8988T (cell line): ENCODE measurements around the gene FERMT3.
"Not testable (repeated sequence)": the region's sequence is repeated elsewhere in the genome, so short reads cannot be mapped to it uniquely, and the experiment has no call there.

Source experiments
- DNase-seq: peaks from one replicate; pipeline ENCODE4 v3.0.0; 2011

Gene FERMT3

GRCh38 chr11:64206457-64207255 lies at the start of gene FERMT3:
TSS of gene FERMT3 (plus strand) at chr11:64206721. CDS start at chr11:64207365, 644 bp downstream.
- no peak for DNase-seq

GRCh38 chr11:64157631-64158394 lies 48.7 kb upstream of the FERMT3 start:
- no peak for DNase-seq

GRCh38 chr11:64161037-64161436 lies 45.5 kb upstream of the FERMT3 start:
- no peak for DNase-seq

DNA sequence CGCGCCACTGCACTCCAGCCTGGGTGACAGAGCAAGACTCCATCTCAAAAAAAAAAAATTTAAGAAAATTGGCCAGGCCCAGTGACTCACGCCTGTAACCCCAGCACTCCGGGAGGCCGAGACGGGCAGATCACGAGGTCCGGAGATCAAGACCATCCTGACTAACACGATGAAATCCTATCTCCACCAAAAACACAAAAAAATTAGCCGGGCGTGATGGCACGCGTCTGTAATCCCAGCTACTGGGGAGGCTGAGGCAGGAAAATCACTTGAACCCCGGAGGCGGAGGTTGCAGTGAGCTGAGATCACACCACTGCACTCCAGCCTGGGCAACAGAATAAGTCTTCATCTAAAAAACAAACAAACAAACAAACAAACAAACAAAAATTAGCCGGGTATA lies 43.8 kb upstream of the FERMT3 start:
- not testable (repeated sequence) for DNase-seq

DNA sequence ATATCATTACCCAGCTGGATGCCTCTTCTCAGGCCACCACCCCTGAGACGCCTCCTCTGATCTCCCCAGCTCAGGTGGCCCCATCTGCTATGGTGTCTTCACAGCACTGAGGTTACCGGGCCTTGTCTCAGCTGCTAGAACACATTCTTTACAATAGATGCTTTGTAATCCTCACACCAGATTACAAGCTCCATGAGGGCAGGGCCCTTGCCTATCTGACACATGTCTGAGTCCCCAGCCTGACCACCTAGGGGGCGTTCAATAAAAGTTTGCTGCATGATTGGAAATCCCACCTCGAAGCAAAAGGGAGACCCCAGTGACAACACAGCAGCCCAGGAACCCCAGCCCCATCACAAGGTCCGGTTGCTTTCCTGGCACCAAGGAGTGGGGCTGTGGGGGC lies 42.6 kb upstream of the FERMT3 start:
- no peak for DNase-seq

DNA sequence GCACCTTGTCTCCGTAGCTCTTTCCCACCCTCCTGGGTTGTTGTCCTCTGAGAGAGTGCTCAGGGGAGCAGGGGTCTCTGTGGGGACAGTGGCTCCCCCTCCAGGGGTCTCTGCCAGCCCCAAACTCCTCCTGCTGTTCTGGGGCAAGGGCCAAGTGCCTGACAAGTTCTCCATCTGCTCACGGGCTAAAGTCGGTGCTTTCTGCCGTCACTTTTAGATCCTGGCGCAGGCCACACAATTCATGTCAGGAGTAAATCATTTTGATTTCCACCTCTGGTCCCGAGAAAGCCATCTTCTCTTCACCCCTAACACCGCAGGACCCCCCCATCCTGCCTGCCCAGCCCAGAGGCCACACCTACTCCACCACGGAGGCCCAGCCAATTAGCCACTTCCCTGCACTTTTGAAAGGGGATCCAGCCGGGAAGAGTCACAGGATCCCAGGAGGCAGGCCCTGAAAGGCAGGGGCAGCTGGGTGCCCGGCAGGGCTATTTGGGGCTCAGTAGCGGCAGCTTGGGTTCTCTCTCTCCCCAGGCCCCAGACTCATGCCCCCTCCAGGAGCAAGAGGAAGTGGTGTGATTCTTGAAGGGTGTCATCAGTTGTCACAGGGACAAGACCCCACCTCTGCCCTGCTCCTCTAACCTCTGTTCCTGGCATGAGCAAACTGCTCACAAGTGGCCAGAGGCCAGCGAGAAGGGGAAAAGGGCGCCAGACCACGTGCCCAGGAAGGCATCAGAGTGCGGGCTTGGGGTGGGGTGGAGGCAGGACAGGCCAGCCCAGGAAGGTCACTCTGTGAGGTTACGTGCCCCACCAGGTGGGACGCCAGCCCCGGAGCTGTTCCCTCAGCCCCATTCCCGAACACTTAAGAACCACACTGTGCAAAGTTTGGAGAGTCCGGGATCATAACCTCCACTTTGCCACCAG lies 41.9 kb upstream of the FERMT3 start:
- no peak for DNase-seq

- DNase-seq: no peak
Observed at GRCh38 chr11:64165481-64165841, 41.1 kb upstream of the FERMT3 start.

GRCh38 chr11:64165842-64166635 lies 40.5 kb upstream of the FERMT3 start, which contains the start of gene MACROD1:
TSS of gene MACROD1 (minus strand) at chr11:64166113. CDS start at chr11:64165994, 119 bp downstream.
- peak; percentile 86 for DNase-seq

- DNase-seq: no peak
Observed at GRCh38 chr11:64170419-64170818, 36.1 kb upstream of the FERMT3 start.

DNA sequence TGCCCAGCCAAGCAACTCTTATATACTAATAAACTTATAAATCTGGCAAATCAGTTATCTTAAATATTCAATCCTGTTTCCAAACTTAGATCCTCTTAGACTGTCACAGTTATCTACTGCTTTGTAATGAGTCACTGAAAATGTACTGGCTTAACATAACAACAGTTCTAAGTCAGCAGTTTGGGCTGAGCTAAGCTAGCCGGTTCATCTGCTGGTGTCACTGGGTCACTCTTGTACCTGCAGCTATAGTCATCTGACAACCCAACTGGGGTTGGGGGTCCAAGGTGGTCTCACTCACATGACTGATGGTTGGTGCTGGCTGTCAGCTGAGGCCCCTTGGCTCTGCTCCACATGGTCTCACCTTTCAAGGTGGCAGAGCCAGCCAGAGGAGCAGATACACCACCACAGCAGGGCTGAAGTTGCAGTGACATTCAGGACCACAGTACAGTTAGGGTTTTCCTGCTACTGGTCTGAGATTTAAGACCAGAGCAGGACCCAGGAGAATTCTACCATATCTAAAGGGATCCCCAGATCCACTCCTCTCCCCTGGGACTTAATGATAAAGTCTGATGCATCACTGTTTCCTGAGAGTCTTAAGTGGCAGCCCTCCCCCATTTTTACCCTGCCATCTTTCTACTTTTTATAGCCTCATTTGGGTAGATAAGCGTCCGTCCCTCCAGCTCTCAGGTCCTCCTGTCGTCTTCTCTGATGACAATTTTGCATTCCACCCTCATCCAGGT lies 32.7 kb upstream of the FERMT3 start:
- peak; percentile 18 for DNase-seq

DNA sequence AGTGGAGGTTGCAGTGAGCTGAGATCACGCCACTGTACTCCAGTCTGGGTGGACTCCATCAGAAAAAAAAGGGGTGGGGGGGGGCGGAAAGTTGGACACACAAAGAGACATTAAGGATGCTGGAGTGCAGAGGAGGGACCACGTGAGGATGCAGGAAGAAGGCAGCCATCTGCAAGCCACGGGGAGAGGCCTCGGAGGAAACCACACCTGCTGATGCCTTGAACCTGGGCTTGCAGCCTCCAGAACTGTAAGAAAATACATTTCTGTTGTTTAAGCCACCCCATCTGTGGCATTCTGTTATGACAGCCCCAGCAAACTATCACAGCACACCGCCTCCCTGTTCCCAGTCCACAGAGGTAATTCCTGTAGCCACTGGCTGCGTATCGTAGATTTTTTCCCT lies 29.8 kb upstream of the FERMT3 start:
- no peak for DNase-seq

DNA sequence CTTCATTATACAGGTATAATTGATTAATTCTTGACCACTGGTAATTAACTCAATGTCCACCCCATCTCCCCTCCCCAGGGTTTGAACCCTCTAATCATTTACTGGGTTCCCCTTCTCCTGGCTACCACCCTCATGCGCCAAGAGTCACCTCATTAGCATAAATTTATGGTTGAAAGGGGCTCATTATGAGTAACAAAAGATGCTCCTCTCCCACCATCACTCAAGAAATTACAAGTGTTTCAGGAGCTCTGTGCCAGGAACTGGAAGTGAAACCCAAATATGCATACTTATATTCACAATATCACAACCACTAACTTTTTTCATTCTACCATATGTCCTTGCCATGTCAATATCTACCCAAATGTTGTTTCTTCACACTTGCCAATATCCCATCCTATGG lies 28.3 kb upstream of the FERMT3 start:
- DNase-seq: no peak

DNA sequence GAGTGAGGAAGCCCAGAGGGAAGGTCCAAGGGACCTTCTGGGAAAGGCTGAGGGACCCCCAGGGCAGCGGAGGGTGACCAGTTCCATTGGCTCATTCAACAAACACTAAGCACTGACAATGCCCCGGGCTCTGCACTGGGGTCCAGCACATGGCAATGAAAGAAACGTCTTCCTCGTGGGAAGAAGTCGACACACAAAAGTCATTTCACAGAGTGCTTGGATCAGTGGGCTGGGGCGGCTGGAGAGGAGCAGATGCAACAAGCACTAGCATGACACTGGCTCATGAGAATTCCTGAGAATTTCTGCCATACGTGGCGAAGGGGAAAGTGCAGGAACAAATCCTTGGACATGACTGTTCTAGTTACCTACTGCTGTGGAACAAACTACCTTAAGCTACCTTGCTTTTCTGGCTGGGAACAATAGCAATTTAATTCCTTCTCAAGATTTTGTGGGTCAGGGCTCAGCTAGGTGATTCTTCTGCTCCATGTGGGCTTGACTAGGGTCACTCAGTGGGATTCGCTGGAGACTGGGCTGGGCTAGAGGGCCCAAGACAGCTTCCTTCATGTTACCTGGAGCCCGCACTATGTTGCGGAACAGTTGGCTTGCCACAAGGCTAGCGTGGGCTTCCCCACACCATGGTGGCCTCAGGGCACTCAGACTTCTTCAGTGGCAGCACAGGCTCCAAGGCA lies 27.4 kb upstream of the FERMT3 start:
- DNase-seq: no peak

- no peak for DNase-seq
Observed at GRCh38 chr11:64180891-64181290, 25.6 kb upstream of the FERMT3 start.

DNA sequence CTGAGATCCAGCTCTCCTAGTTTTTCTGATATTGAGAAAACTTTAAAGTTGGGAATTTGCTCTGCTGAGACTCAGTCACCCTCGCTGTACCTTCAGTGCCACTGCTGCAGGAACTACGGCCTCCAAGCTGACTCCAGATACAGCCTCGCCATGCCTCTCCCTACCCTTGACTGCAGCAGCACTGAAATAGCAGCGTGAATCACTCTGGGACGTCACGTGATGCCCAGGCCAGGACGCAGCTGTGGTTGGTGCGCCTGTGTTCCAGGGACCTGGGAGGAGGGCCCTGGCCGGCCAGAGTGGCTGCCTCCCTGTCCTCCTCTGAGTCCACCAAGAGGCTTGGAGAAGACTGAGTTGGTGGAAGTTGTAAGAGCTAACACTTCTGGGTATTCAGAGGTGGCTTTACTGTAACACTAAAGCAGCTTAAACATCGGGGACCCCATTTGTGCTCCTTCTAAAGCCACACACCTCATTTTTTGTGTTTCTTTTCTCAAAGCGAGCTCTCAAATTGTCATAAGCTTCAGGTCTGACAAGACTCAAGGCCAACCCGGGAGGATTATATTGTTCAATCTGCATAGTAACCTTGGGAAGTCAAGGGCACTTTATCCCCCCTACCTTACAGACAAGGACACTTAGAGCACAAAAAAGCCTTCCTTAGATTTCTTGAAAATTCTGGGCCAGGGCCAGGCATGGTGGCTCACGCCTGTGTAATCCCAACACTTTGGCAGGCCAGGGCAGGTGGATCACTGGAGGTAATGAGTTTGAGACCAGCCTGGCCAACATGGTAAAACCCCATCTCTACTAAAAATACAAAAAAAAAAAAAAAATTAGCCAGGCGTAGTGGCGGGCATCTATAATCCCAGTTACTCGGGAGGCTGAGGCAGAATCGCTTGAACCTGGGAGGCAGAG lies 24.8 kb upstream of the FERMT3 start:
- DNase-seq: peak; percentile 87

DNA sequence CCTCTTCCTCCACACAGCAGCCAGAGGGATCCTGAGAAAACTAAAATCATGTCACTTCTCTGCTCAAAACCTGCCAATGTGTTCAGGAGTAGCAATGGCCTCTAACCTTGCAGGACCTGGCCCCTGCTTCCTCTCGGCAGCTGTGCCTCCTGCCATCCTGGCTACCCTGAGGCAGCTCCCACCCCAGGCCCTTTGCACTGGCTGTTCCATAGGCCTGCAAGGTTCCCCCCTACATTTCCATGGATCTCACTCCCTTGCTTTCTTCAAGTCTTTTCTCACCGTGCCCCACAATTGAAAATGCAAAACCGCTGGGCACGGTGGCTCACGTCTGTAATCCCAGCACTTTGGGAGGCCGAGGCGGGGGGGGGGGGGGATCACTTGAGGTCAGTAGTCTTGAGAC lies 22.6 kb upstream of the FERMT3 start:
- no peak for DNase-seq

GRCh38 chr11:64185175-64185692 lies 21.3 kb upstream of the FERMT3 start:
- no peak for DNase-seq

GRCh38 chr11:64185693-64186491 lies 20.6 kb upstream of the FERMT3 start, which contains the start of gene STIP1:
TSS of gene STIP1 (plus strand) at chr11:64186171. CDS start at chr11:64186262, 91 bp downstream.
- DNase-seq: peak; percentile 95
